ENCODE results near the gene KIAA2012. TPM values are rescaled to one million over a fixed set of nuclear protein-coding genes. Genes with fewer than 3 reads are reported as not detected.

KIAA2012 gene
- polyA plus RNA-seq, 3 donors, result not detected

DNA sequence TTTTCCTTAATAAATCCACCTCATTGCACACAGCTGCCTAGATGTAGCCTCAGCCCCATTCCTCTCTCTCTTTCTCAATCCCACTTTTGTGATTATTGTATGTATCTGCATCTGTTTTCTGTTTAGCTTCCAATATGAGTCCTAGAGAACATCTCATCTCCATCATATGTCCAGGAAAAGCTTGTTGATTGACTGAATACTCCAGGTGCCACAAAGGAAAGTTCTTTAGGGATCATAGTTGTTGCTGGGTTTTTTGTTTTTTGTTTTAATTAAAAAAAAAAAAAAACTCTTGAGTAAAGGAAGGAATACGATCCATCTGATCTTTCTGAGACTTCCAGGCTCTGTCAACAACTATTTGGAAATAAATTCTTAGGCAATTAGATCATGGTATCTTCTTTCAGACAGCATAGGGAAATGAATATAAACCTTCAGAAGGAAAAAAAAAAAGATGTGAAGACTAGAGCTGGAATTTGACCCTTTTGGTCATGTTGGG is 42.5 kb downstream of the KIAA2012 start:
- no CpG with 5 or more reads among the region's 1 CpG for WGBS (ENCODE audit: insufficient coverage)
- H3K27ac ChIP-seq (ENCODE audit: low read depth in 1 of 2, low read length in 2 of 2), result no peak overlapping the region
- H3K79me2 ChIP-seq (ENCODE audit: insufficient read depth, low read length), result no peaks in the 10 kb centered on the region
- Mint-ChIP-seq H3K9me3 (peaks cover 0 to 11% (median 5%) of the 10 kb centered on the region in 7 donors), H3K4me1 (peaks cover 16% of the 10 kb centered on the region), H3K27me3 (ENCODE audit: low read depth in 3 of 3) (peaks cover 0 to 8% (median 1%) of the 10 kb centered on the region in 3 donors), H3K36me3 (no peaks in the 10 kb centered on the region), H3K4me3 (peak overlapping the region in 1 of 2 donors; percentile 24), H3K27ac (no peak overlapping the region)
- no peak for DNase-seq
- peaks cover 0 to 9% of the 10 kb centered on the region in 2 donors for H3K9me3 ChIP-seq (replicated peaks in 1 of 2; ENCODE audit: control insufficient read depth in 1 of 2, insufficient read depth in 1 of 2, low read length in 2 of 2)
- TF ChIP-seq, protein P1, sequence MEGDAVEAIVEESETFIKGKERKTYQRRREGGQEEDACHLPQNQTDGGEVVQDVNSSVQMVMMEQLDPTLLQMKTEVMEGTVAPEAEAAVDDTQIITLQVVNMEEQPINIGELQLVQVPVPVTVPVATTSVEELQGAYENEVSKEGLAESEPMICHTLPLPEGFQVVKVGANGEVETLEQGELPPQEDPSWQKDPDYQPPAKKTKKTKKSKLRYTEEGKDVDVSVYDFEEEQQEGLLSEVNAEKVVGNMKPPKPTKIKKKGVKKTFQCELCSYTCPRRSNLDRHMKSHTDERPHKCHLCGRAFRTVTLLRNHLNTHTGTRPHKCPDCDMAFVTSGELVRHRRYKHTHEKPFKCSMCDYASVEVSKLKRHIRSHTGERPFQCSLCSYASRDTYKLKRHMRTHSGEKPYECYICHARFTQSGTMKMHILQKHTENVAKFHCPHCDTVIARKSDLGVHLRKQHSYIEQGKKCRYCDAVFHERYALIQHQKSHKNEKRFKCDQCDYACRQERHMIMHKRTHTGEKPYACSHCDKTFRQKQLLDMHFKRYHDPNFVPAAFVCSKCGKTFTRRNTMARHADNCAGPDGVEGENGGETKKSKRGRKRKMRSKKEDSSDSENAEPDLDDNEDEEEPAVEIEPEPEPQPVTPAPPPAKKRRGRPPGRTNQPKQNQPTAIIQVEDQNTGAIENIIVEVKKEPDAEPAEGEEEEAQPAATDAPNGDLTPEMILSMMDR (IDR thresholded peaks at IDR 0.05), result no peak
- H2AFZ ChIP-seq (ENCODE audit: insufficient read depth, low read depth, low read length, poor library complexity, severe bottlenecking), result no peak overlapping the region
- H3K4me3 ChIP-seq (replicated peaks in 1 of 3; ENCODE audit: low read depth in 2 of 3, low read length in 3 of 3), result no peak overlapping the region
- no peak overlapping the region for H3K4me2 ChIP-seq (replicated peaks; ENCODE audit: extremely low read depth, low read length, poor library complexity, severe bottlenecking)
- no peaks in the 10 kb centered on the region for H3K36me3 ChIP-seq (replicated peaks in 1 of 2; ENCODE audit: control insufficient read depth in 1 of 2, insufficient read depth in 2 of 2, low read length in 2 of 2)
- intact Hi-C loops (cut with micrococcal nuclease), result no loop called here
- peaks cover 14 to 16% of the 10 kb centered on the region in 2 donors for H3K4me1 ChIP-seq (ENCODE audit: control insufficient read depth in 1 of 2, insufficient read depth in 2 of 2, low read length in 2 of 2)
- H3K27me3 ChIP-seq (ENCODE audit: control insufficient read depth in 2 of 2, insufficient read depth in 2 of 2, low read length in 2 of 2), result no peaks in the 10 kb centered on the region
- H3K9ac ChIP-seq (ENCODE audit: insufficient read depth, low read length, poor library complexity, severe bottlenecking), result no peak overlapping the region
- H4K20me1 ChIP-seq (ENCODE audit: insufficient read depth, low read length), result no peaks in the 10 kb centered on the region

DNA sequence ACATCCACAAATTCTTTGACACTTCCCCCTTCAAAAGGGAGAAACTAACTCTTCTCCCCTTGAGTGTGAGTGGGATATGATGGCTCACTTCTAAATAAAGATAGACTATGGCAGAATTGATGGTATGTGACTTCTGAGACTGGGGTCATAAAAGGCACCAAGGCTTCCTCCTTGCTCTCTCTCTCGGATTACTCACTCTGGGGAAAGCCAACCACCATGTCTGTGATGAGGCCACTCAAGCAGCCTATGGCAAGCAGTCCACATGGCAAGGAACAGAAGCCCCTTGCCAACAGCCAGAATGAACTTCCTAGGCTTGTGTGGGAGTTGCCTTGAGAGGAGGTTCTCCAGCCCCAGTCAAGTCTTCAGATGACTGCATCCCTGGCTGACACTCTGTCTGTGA is 43.6 kb downstream of the KIAA2012 start:
- no peak overlapping the region for H3K4me3 ChIP-seq (replicated peaks in 1 of 3; ENCODE audit: low read depth in 2 of 3, low read length in 3 of 3)
- Mint-ChIP-seq H3K4me3 (peak overlapping the region in 1 of 2 donors; percentile 7), H3K9me3 (peaks cover 0 to 11% (median 5%) of the 10 kb centered on the region in 7 donors), H3K36me3 (peaks cover 0 to 4% of the 10 kb centered on the region in 2 donors), H3K4me1 (peaks cover 22% of the 10 kb centered on the region), H3K27ac (no peak overlapping the region), H3K27me3 (ENCODE audit: low read depth in 3 of 3) (peaks cover 0 to 8% (median 1%) of the 10 kb centered on the region in 3 donors)
- TF ChIP-seq, protein P1 (IDR thresholded peaks at IDR 0.05), result no peak
- H3K9ac ChIP-seq (ENCODE audit: insufficient read depth, low read length, poor library complexity, severe bottlenecking), result no peak overlapping the region
- H3K36me3 ChIP-seq (replicated peaks in 1 of 2; ENCODE audit: control insufficient read depth in 1 of 2, insufficient read depth in 2 of 2, low read length in 2 of 2), result no peaks in the 10 kb centered on the region
- WGBS (ENCODE audit: insufficient coverage), result 86% methylated on average over 1 of the region's 1 CpG
- H4K20me1 ChIP-seq (ENCODE audit: insufficient read depth, low read length), result no peaks in the 10 kb centered on the region
- no peak for DNase-seq
- H3K9me3 ChIP-seq (replicated peaks in 1 of 2; ENCODE audit: control insufficient read depth in 1 of 2, insufficient read depth in 1 of 2, low read length in 2 of 2), result peaks cover 0 to 14% of the 10 kb centered on the region in 2 donors
- intact Hi-C loops (cut with micrococcal nuclease), result no loop called here
- H3K27me3 ChIP-seq (ENCODE audit: control insufficient read depth in 2 of 2, insufficient read depth in 2 of 2, low read length in 2 of 2), result no peaks in the 10 kb centered on the region
- peaks cover 21 to 23% of the 10 kb centered on the region in 2 donors for H3K4me1 ChIP-seq (ENCODE audit: control insufficient read depth in 1 of 2, insufficient read depth in 2 of 2, low read length in 2 of 2)
- no peak overlapping the region for H3K27ac ChIP-seq (ENCODE audit: low read depth in 1 of 2, low read length in 2 of 2)
- no peaks in the 10 kb centered on the region for H3K79me2 ChIP-seq (ENCODE audit: insufficient read depth, low read length)
- no peak overlapping the region for H2AFZ ChIP-seq (ENCODE audit: insufficient read depth, low read depth, low read length, poor library complexity, severe bottlenecking)
- no peak overlapping the region for H3K4me2 ChIP-seq (replicated peaks; ENCODE audit: extremely low read depth, low read length, poor library complexity, severe bottlenecking)

All from CD14-positive monocyte (primary cell).